Type B pancreatic cell (in vitro differentiated cells): ENCODE measurements around the gene CD151. TPM values are rescaled to one million over a fixed set of nuclear protein-coding genes. Genes with fewer than 3 reads are reported as not detected.

Source experiments
- DNase-seq: peaks from one replicate; pipeline ENCODE4 v3.0.0; 2021; ENCODE audit warnings: mixed read lengths; ENCODE audit not compliant: unreplicated experiment; ENCODE audit errors: extremely low spot score
- H3K27ac Mint-ChIP-seq: 2 replicates; pipeline ENCODE4 v1.8.0; 2021; ENCODE audit warnings: mild to moderate bottlenecking, mixed read lengths
- H3K27me3 Mint-ChIP-seq: 2 replicates; pipeline ENCODE4 v1.8.0; 2021; ENCODE audit warnings: mixed read lengths
- H3K36me3 Mint-ChIP-seq: 2 replicates; pipeline ENCODE4 v1.8.0; 2021; ENCODE audit warnings: mixed read lengths
- H3K4me1 Mint-ChIP-seq: one replicate; pipeline ENCODE4 v1.8.0; 2021; ENCODE audit warnings: mixed read lengths; ENCODE audit not compliant: unreplicated experiment
- H3K4me3 Mint-ChIP-seq: 2 replicates; pipeline ENCODE4 v1.8.0; 2021; ENCODE audit warnings: mild to moderate bottlenecking, mixed read lengths
- H3K9me3 Mint-ChIP-seq: 2 replicates; pipeline ENCODE4 v1.8.0; 2021; ENCODE audit warnings: mixed read lengths
- total RNA-seq: library from RNA; stranded (reverse); gene quantifications from 2 replicates; pipeline ENCODE4 v1.2.1, GENCODE V29; 2021; ENCODE audit warnings: low replicate concordance
- TF ChIP-seq, protein P1 (sequence below): fragments of 200-600 bp; sonication (generic); conservative IDR thresholded peaks from 2 replicates; pipeline ENCODE4 v1.5.0; 2021; ENCODE audit warnings: antibody characterized with exemption, mild to moderate bottlenecking

Gene CD151
- total RNA-seq, 1 donor from 2014 or later = 126 TPM

DNA sequence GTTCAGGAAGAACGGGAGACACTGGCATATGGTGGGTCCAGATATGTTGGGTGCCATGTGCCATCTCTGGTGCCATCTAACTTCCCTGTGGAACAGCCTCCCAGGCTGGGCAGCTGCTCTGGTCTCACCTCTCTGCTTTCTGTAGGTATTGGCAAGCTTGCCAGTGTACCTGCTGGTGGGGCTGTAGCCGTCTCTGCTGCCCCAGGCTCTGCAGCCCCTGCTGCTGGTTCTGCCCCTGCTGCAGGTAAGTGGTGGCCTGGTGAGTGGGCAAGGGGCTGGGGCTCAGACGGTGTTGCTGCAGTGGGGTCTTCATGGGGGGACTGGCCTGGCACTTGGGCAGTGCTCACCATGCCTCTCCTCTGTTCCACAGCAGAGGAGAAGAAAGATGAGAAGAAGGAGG, 20.4 kb upstream of the CD151 start:
- TF ChIP-seq, protein P1, sequence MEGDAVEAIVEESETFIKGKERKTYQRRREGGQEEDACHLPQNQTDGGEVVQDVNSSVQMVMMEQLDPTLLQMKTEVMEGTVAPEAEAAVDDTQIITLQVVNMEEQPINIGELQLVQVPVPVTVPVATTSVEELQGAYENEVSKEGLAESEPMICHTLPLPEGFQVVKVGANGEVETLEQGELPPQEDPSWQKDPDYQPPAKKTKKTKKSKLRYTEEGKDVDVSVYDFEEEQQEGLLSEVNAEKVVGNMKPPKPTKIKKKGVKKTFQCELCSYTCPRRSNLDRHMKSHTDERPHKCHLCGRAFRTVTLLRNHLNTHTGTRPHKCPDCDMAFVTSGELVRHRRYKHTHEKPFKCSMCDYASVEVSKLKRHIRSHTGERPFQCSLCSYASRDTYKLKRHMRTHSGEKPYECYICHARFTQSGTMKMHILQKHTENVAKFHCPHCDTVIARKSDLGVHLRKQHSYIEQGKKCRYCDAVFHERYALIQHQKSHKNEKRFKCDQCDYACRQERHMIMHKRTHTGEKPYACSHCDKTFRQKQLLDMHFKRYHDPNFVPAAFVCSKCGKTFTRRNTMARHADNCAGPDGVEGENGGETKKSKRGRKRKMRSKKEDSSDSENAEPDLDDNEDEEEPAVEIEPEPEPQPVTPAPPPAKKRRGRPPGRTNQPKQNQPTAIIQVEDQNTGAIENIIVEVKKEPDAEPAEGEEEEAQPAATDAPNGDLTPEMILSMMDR = no peak
- no peak for DNase-seq
- no peak overlapping the region for H3K27ac Mint-ChIP-seq
- H3K4me3 Mint-ChIP-seq = peak overlapping the region; percentile 95
- no peaks in the 10 kb centered on the region for H3K27me3 Mint-ChIP-seq
- peaks cover 10% of the 10 kb centered on the region for H3K4me1 Mint-ChIP-seq
- no peaks in the 10 kb centered on the region for H3K9me3 Mint-ChIP-seq
- H3K36me3 Mint-ChIP-seq = no peaks in the 10 kb centered on the region

GRCh38 chr11:813072-813455, 19.7 kb upstream of the CD151 start:
- Mint-ChIP-seq H3K27me3 (no peaks in the 10 kb centered on the region), H3K27ac (no peak overlapping the region), H3K4me3 (no peak overlapping the region), H3K4me1 (peaks cover 10% of the 10 kb centered on the region), H3K9me3 (no peaks in the 10 kb centered on the region), H3K36me3 (no peaks in the 10 kb centered on the region)
- TF ChIP-seq, protein P1 = no peak
- no peak for DNase-seq

DNA sequence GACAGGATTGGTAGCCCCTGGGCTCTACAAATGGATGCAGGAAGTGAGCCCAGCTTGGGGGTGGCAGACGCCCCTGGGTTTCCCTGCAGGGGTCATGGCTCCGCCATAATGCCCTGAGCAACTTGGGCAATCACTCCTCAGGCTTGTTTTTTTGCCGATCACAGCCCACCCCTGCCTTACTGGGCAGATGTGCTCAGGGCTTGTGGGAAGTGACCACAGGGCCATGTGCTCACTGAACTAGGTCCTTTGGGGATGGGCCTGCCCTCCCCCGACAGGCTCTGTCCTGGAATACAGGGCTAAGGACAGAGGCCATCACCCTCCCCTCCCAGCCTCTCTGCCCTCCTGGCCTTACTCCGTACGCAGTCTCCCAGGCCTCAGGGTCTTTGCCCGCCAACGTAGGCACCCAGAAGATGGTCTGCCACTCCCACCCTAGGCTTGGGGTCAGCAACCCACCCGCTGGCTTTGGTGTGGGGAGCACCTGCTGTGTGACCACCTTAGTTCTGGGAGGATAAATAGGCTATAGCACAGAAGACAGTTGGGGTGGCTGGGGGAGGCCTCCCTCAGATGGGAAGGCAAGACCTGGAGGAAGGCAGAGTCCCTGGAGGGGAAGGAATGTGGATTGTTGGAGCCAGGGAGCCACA, 19.2 kb upstream of the CD151 start:
- H3K4me1 Mint-ChIP-seq = peaks cover 10% of the 10 kb centered on the region
- no peak overlapping the region for H3K27ac Mint-ChIP-seq
- no peaks in the 10 kb centered on the region for H3K9me3 Mint-ChIP-seq
- H3K36me3 Mint-ChIP-seq = no peaks in the 10 kb centered on the region
- TF ChIP-seq, protein P1 = no peak
- H3K4me3 Mint-ChIP-seq = no peak overlapping the region
- no peak for DNase-seq
- no peaks in the 10 kb centered on the region for H3K27me3 Mint-ChIP-seq

DNA sequence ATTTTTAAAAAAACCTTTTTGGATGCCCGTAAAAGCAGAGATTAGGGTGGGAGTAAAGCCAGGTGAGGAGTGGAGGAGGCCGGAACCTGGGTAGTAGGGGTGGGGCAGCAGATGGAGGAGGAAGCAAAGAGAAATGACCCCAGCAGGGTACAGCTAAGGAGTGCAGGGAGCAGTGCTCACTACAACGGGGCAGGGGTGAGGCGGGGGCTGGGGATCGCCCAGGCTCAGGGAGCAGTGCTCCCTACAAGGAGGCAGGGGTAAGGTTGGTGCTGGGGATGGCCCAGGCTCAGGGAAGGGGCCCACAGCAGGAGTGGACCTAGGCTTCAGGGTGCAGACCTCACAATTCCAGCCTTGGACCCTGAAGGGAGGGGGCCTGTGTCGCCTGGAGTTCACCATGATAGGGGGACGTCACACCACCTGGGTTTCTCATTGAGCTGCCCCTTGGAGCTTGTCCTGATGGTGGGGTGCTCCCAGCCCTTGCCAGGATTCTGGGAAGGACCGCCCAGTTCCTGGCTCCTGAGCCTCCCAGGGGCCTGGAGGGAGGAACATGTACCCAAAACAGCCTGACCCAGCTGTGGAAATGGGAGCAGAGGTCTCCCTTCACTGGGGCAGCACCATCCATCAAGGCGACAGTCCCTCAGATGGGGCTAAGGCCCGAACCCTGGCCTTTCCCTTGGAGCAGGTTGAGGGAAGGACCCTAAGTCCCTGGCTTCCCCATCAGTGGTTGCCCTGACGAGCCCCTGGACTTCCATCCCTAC, 16.9 kb upstream of the CD151 start:
- no peaks in the 10 kb centered on the region for H3K9me3 Mint-ChIP-seq
- peak overlapping the region; percentile 23 for H3K27ac Mint-ChIP-seq
- no peak overlapping the region for H3K4me3 Mint-ChIP-seq
- H3K4me1 Mint-ChIP-seq = peaks cover 8% of the 10 kb centered on the region
- DNase-seq = no peak
- no peaks in the 10 kb centered on the region for H3K27me3 Mint-ChIP-seq
- H3K36me3 Mint-ChIP-seq = no peaks in the 10 kb centered on the region
- TF ChIP-seq, protein P1 = no peak

DNA sequence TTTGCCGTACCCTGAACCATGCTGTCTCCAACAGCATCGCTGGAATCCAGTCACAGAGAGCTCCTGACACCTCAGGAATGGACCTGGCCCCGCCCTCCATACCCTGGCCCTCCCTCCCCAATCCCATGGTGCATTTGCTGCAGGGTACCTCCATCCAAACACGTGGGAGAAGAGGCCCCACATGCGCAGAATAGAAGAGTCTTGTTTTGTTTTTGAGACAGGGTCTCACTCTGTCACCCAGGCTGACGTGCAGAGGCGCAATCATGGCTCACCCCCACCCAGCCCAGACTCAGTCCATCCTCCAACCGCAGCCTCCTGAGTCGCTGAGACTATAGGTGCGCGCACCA, 16.3 kb upstream of the CD151 start:
- peak overlapping the region; percentile 23 for H3K27ac Mint-ChIP-seq
- H3K27me3 Mint-ChIP-seq = no peaks in the 10 kb centered on the region
- peaks cover 3% of the 10 kb centered on the region for H3K4me1 Mint-ChIP-seq
- no peaks in the 10 kb centered on the region for H3K9me3 Mint-ChIP-seq
- no peak overlapping the region for H3K4me3 Mint-ChIP-seq
- no peaks in the 10 kb centered on the region for H3K36me3 Mint-ChIP-seq
- no peak for DNase-seq
- TF ChIP-seq, protein P1 = no peak
